ENCODE measurements around the gene DIAPH1.

DNA sequence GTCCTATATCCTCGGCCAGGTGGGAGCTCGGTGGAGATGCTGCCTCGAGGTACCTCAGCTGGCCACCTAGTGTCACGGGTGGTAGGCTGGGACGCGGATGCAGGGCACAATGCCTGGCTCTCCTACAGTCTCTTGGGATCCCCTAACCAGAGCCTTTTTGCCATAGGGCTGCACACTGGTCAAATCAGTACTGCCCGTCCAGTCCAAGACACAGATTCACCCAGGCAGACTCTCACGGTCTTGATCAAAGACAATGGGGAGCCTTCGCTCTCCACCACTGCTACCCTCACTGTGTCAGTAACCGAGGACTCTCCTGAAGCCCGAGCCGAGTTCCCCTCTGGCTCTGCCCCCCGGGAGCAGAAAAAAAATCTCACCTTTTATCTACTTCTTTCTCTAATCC lies 141.0 kb downstream of the DIAPH1 start:
- TF ChIP-seq CTCF (IDR thresholded peaks at IDR 0.05; ENCODE audit: low read length), result no peak
- no peak for TF ChIP-seq EZH2 (optimal IDR thresholded peaks at IDR 0.05; ENCODE audit: low read depth, low read length)
- TF ChIP-seq EZH2phosphoT487 (IDR thresholded peaks at IDR 0.05; ENCODE audit: low read length), result no peak
